Left lung (tissue), 10 donors: ENCODE measurements around the gene PANK3. TPM values are rescaled to one million over a fixed set of nuclear protein-coding genes. Genes with fewer than 3 reads are reported as not detected.

Source experiments
- ATAC-seq: fragments of 200-7000 bp; cut with Tn5 transposase; one replicate; pipeline ENCODE4 v1.9.1; 2020; ENCODE audit warnings: moderate library complexity
- DNase-seq, 4 donors: peaks; one replicate each; pipeline ENCODE4 v3.0.0-alpha.2; 2013 to 2020
- H3K27ac ChIP-seq, 2 donors: fragments of 200-600 bp; sonication (generic) in 1 of 2; one replicate each; pipeline versions ENCODE4 v1.5.0 to v1.8.0; 2020 to 2021
- H3K27me3 ChIP-seq, 2 donors: fragments of 200-600 bp; sonication (generic) in 1 of 2; one replicate each; pipeline versions ENCODE4 v1.5.0 to v1.8.0; 2020 to 2021
- H3K36me3 ChIP-seq, 2 donors: fragments of 200-600 bp; sonication (generic) in 1 of 2; one replicate each; pipeline versions ENCODE4 v1.5.0 to v1.8.0; 2020 to 2021
- H3K4me1 ChIP-seq, 2 donors: fragments of 200-600 bp; one replicate each; pipeline ENCODE4 v1.8.0; 2021
- H3K4me3 ChIP-seq, 2 donors: fragments of 200-600 bp; sonication (generic) in 1 of 2; one replicate each; pipeline versions ENCODE4 v1.5.0 to v1.8.0; 2020 to 2021; ENCODE audit warnings: mild to moderate bottlenecking in 1 of 2
- H3K9me3 ChIP-seq, 2 donors: fragments of 200-600 bp; sonication (generic) in 1 of 2; one replicate each; pipeline versions ENCODE4 v1.5.0 to v1.8.0; 2020 to 2021
- CTCF ChIP-seq, 2 donors: fragments of 200-600 bp; sonication (generic) in 1 of 2; IDR thresholded peaks; one replicate each; pipeline versions ENCODE4 v1.5.0 to v1.8.0; 2021; ENCODE audit warnings: antibody characterized with exemption in 2 of 2
- intact Hi-C, 2 donors: fragments of 100-400 bp; cut with DNase I; formaldehyde crosslinking; loops; one replicate each; pipeline versions ENCODE4 v1.11.2 to v1.14.2; 2022
- polyA plus RNA-seq, 6 donors: library from polyadenylated mRNA; unstranded; fragments of 120-200 nt; gene quantifications; one replicate each; pipeline ENCODE4 v1.2.1, GENCODE V29; 2013; ENCODE audit not compliant: insufficient read length in 6 of 6
- total RNA-seq, 2 donors: library from RNA; stranded (reverse); fragmentation: NEBNext Ultra II Directional; extraction: Animal tissue kit (Norgen Biotek cat#: 25700); gene quantifications; one replicate each; pipeline ENCODE4 v1.2.1, GENCODE V29; 2021
- donor health status: DM: no; HTN: yes; CAD: no.
- donor health status: DM: no; HTN: no; CAD: no.

The PANK3 gene
- total and polyA plus RNA-seq, 8 donors, result 48.1 to 73.0 (median 52.7) TPM

DNA sequence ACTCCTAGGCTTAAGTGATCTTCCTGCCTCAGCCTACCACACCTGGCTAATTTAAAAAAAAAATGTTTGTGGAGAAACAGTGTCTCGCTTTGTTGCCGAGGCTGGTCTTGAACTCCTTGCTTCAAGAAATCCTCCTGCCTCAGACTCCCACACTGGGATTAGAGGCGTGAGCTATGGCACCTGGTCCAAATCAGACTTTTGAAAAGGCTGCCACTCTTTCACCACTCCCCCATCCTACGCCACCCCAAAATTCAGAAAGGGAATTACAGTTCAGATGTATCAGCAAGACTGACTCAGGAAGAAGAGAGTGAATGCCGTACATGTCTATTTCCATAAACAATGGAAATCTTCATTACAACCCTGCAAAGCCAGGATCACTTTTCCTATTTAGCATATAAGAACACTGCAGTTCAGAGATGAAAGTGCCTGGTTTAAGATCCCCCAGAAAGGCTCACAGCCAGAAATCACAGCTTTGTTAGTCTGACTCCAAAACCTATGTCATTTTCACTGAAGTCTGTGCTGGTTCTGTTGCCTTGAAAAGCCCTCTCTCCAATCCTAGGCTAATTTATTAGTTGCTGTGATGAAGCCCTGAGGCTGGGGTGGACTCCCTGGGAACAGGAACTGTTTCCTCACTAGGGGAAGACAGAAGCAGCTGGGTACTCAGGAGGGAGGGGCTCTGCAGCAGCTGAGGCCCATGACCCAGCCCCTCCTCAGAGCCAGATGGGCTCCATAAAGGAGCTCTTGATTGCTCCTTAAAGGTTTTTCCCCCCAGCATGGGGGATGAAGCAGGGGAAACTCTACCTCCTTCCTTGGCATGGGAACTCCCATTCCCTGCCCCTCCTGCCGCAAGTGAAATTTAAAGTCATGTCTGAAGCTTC, 46.9 kb downstream of the PANK3 start:
- DNase-seq (no peak), ATAC-seq (no peak)
- intact Hi-C loops, result no loop called here
- H3K4me1 ChIP-seq, result no peaks in the 10 kb centered on the region
- H3K36me3 ChIP-seq, result no peaks in the 10 kb centered on the region
- no peak overlapping the region for H3K27ac ChIP-seq
- H3K9me3 ChIP-seq, result no peaks in the 10 kb centered on the region
- TF ChIP-seq CTCF (IDR thresholded peaks at IDR 0.05), result no peak
- no peak overlapping the region for H3K4me3 ChIP-seq
- peaks cover 31 to 63% of the 10 kb centered on the region in 2 donors for H3K27me3 ChIP-seq

GRCh38 chr5:168531191-168531590, 48.0 kb downstream of the PANK3 start:
- no peaks in the 10 kb centered on the region for H3K4me1 ChIP-seq

DNA sequence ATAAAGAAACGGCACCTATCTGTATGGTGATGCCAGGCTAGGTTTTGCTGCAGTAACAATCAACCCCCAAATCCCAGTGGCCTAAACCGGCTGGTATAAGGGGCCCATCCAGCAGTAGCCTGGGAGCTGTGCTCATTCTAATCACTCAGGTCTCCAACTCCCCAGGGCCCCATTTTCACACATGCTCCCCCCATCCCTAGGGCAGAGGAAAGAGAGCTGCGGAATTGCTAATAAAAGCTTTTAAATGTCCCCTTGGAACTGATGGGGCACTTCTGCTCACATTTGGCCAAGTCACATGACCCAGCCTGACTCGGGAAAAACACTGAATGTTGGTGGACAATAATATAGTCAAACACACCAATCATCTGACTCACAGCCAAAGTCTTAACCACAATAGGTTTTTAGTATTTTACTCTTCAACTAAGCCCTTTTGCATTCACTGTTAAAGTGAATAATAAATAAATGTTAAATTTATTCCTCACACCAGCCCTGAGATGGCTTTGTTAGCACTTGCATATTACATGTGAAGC, 48.5 kb downstream of the PANK3 start:
- no peaks in the 10 kb centered on the region for H3K4me1 ChIP-seq
- no peak for ATAC-seq
- TF ChIP-seq CTCF (IDR thresholded peaks at IDR 0.05), result no peak
- H3K9me3 ChIP-seq, result no peaks in the 10 kb centered on the region
- no peak for DNase-seq
- H3K36me3 ChIP-seq, result no peaks in the 10 kb centered on the region
- intact Hi-C loops, result no loop called here
- peaks cover 31 to 63% of the 10 kb centered on the region in 2 donors for H3K27me3 ChIP-seq
- no peak overlapping the region for H3K27ac ChIP-seq
- no peak overlapping the region for H3K4me3 ChIP-seq

More at GRCh38 chr5:168531191-168531590, 48.0 kb downstream of the PANK3 start:
- no peak overlapping the region for H3K27ac ChIP-seq
- no peaks in the 10 kb centered on the region for H3K36me3 ChIP-seq
- H3K27me3 ChIP-seq, result peaks cover 31 to 63% of the 10 kb centered on the region in 2 donors
- no peak for TF ChIP-seq CTCF (IDR thresholded peaks at IDR 0.05)
- no peak overlapping the region for H3K4me3 ChIP-seq
- DNase-seq (no peak), ATAC-seq (no peak)
- no peaks in the 10 kb centered on the region for H3K9me3 ChIP-seq
- intact Hi-C loops, result no loop called here

- ATAC-seq (no peak), DNase-seq (peak in 2 of 4 donors; percentile 13 to 72)
- intact Hi-C loops, result no loop called here
- Histone ChIP-seq H3K27me3 (peaks cover 31 to 61% of the 10 kb centered on the region in 2 donors), H3K4me1 (no peaks in the 10 kb centered on the region), H3K27ac (no peak overlapping the region), H3K9me3 (no peaks in the 10 kb centered on the region), H3K36me3 (no peaks in the 10 kb centered on the region), H3K4me3 (peak overlapping the region; percentile 19 to 27)
- TF ChIP-seq CTCF (IDR thresholded peaks at IDR 0.05), result no peak
Measured at GRCh38 chr5:168529374-168530234, 49.6 kb downstream of the PANK3 start.
